Thyroid gland (tissue), 4 donors: Measurements from ENCODE around the gene SIK3. TPM values are rescaled to one million over a fixed set of nuclear protein-coding genes. Genes with fewer than 3 reads are reported as not detected.

Experiments used
- DNase-seq, 2 donors: peaks; one replicate each; pipeline ENCODE4 v3.0.0-alpha.2; 2019
- H3K27ac ChIP-seq, 3 donors: fragments of 200-600 bp; sonication (generic); 1 replicate in 2 of 3; 2 replicates in 1 of 3; pipeline ENCODE4 v1.5.1; 2016 to 2019; ENCODE audit warnings: mild to moderate bottlenecking in 1 of 3, moderate library complexity in 1 of 3
- H3K27me3 ChIP-seq: fragments of 200-600 bp; sonication (generic); one replicate; pipeline ENCODE4 v1.5.1; 2019
- H3K36me3 ChIP-seq, 2 donors: fragments of 200-600 bp; sonication (generic); one replicate each; pipeline ENCODE4 v1.5.1; 2016 to 2019
- H3K4me1 ChIP-seq, 2 donors: fragments of 200-600 bp; sonication (generic); one replicate each; pipeline ENCODE4 v1.5.1; 2017 to 2019
- H3K4me3 ChIP-seq, 3 donors: fragments of 200-600 bp; sonication (generic); replicated peaks in 1 of 3; 1 replicate in 2 of 3; 2 replicates in 1 of 3; pipeline ENCODE4 v1.5.1; 2016; ENCODE audit warnings: mild to moderate bottlenecking in 1 of 3
- H3K9me3 ChIP-seq: fragments of 200-600 bp; sonication (generic); one replicate; pipeline ENCODE4 v1.5.1; 2017
- CTCF ChIP-seq, 6 experiments: fragments of 200-600 bp in 3 of 6; fragments of 450-650 bp in 3 of 6; sonication (generic) in 3 of 6; IDR thresholded peaks; one replicate each; pipeline ENCODE4 v1.5.1; 2016 to 2019; ENCODE audit warnings: antibody characterized with exemption in 6 of 6, mild to moderate bottlenecking in 2 of 6, inconsistent platforms in 1 of 6, moderate library complexity in 1 of 6
- POLR2A ChIP-seq, 2 donors: fragments of 450-650 bp; IDR thresholded peaks; one replicate each; pipeline ENCODE4 v1.6.1; 2017; ENCODE audit warnings: antibody characterized with exemption in 2 of 2, mild to moderate bottlenecking in 2 of 2, moderate library complexity in 1 of 2
- WGBS, 2 donors: methylation state at CpG; one replicate each; pipeline ENCODE4 v1.1.5; 2017; 5-methylcytosine and 5-hydroxymethylcytosine counted together
- intact Hi-C: fragments of 100-400 bp; cut with DNase I; formaldehyde crosslinking; loops from one replicate; pipeline ENCODE4 v1.15.1; 2023
- total RNA-seq, 4 donors: library from RNA; depleted of rRNA; stranded (reverse); fragments of >200 nt; gene quantifications; one replicate each; pipeline ENCODE4 v1.2.3, GENCODE V29; 2016

The SIK3 gene
- total RNA-seq, 4 donors from 2014 or later, result 46.0 to 86.3 (median 71.9) TPM

- H3K27me3 ChIP-seq, result no peaks in the 10 kb centered on the region
- no peaks in the 10 kb centered on the region for H3K36me3 ChIP-seq
- intact Hi-C loops, result no loop called here
- H3K9me3 ChIP-seq, result no peaks in the 10 kb centered on the region
- WGBS, 2 donors, result 74 to 82% methylated on average over 2 of the region's 2 CpGs
- no peak for DNase-seq
- peaks cover 0 to 6% of the 10 kb centered on the region in 2 donors for H3K4me1 ChIP-seq
- H3K27ac ChIP-seq, result peak overlapping the region in 1 of 3 donors; percentile 39
- TF ChIP-seq CTCF (IDR thresholded peaks at IDR 0.05), result no peak
- TF ChIP-seq POLR2A (IDR thresholded peaks at IDR 0.05), result no peak
- no peak overlapping the region for H3K4me3 ChIP-seq
Observed at GRCh38 chr11:116800610-116801009, 297.6 kb downstream of the SIK3 start.

GRCh38 chr11:116798368-116798767 lies 299.9 kb downstream of the SIK3 start:
- no peak for DNase-seq
- no peaks in the 10 kb centered on the region for H3K36me3 ChIP-seq
- 86 to 89% methylated on average over 5 of the region's 5 CpGs for WGBS, 2 donors
- H3K27me3 ChIP-seq, result no peaks in the 10 kb centered on the region
- no peak overlapping the region for H3K4me3 ChIP-seq
- no peak for TF ChIP-seq POLR2A (IDR thresholded peaks at IDR 0.05)
- TF ChIP-seq CTCF (IDR thresholded peaks at IDR 0.05), result no peak
- intact Hi-C loops, result no loop called here
- peaks cover 0 to 6% of the 10 kb centered on the region in 2 donors for H3K4me1 ChIP-seq
- no peak overlapping the region for H3K27ac ChIP-seq
- H3K9me3 ChIP-seq, result no peaks in the 10 kb centered on the region

GRCh38 chr11:116797816-116798215 lies 300.4 kb downstream of the SIK3 start:
- intact Hi-C loops, result no loop called here
- H3K27me3 ChIP-seq, result no peaks in the 10 kb centered on the region
- peaks cover 0 to 6% of the 10 kb centered on the region in 2 donors for H3K4me1 ChIP-seq
- no peak overlapping the region for H3K4me3 ChIP-seq
- H3K36me3 ChIP-seq, result no peaks in the 10 kb centered on the region
- H3K9me3 ChIP-seq, result no peaks in the 10 kb centered on the region
- H3K27ac ChIP-seq, result no peak overlapping the region
- WGBS, 2 donors, result 88 to 91% methylated on average over 5 of the region's 5 CpGs
- TF ChIP-seq CTCF (IDR thresholded peaks at IDR 0.05) (no peak), POLR2A (IDR thresholded peaks at IDR 0.05) (no peak)
- no peak for DNase-seq

- 93 to 96% methylated on average over 1 of the region's 1 CpG for WGBS, 2 donors
- Histone ChIP-seq H3K4me3 (no peak overlapping the region), H3K36me3 (no peaks in the 10 kb centered on the region), H3K4me1 (peaks cover 3 to 13% of the 10 kb centered on the region in 2 donors), H3K27me3 (no peaks in the 10 kb centered on the region), H3K9me3 (no peaks in the 10 kb centered on the region), H3K27ac (no peak overlapping the region)
- TF ChIP-seq POLR2A (IDR thresholded peaks at IDR 0.05), result no peak
- no peak for TF ChIP-seq CTCF (IDR thresholded peaks at IDR 0.05)
- intact Hi-C loops, result no loop called here
- DNase-seq, result no peak
Observed at GRCh38 chr11:116796548-116796947, 301.7 kb downstream of the SIK3 start.

GRCh38 chr11:116794851-116795250 lies 303.4 kb downstream of the SIK3 start:
- Histone ChIP-seq H3K9me3 (no peaks in the 10 kb centered on the region), H3K4me1 (peaks cover 7 to 14% of the 10 kb centered on the region in 2 donors), H3K4me3 (no peak overlapping the region), H3K27me3 (no peaks in the 10 kb centered on the region), H3K36me3 (no peaks in the 10 kb centered on the region), H3K27ac (no peak overlapping the region)
- intact Hi-C loops, result loop anchor here (5.0 kb wide), 3 partner anchors 42 to 432 kb away; partner anchors contain the start of gene APOA1
- DNase-seq, result no peak
- TF ChIP-seq POLR2A (IDR thresholded peaks at IDR 0.05) (no peak), CTCF (IDR thresholded peaks at IDR 0.05) (no peak)
- WGBS, 2 donors, result 79 to 88% methylated on average over 2 of the region's 2 CpGs
